ENCODE data around the gene MRC2.

DNA sequence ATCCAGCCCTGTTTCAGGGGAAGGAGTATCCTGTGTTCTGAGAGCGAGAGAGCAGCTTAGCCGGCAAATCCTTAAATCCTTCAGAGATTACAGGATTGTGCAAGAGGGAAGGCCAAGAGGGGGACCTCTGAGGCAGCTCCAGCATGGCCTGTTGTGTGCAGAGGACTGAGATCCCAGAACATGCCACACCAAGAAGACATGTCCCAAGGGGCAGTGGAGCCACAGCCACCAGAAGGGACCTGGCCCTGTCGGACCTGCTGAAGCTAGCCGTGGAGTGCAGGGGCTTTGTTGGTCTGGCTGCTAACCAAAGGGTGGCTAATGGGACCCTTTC lies 1.6 kb upstream of the MRC2 start:
- no peak for TF ChIP-seq CTCF (IDR thresholded peaks at IDR 0.05; ENCODE audit: low read length)
- TF ChIP-seq EZH2 (optimal IDR thresholded peaks at IDR 0.05; ENCODE audit: low read depth, low read length) = no peak

All from MM.1S (cell line).